A673 (cell line): ENCODE results near the gene GRIK4.

Experiments used
- EZH2 ChIP-seq: fragments of 200-600 bp; sonication (generic); IDR thresholded peaks from 2 replicates; pipeline ENCODE4 v1.6.1; 2017; ENCODE audit warnings: borderline replicate concordance, low read depth, mild to moderate bottlenecking, mixed read lengths, antibody characterized with exemption, low read length; ENCODE audit not compliant: poor library complexity, severe bottlenecking
- TF ChIP-seq, protein P1 (sequence below): fragments of 300-800, 200-600 bp; sonication (generic); conservative IDR thresholded peaks from 2 replicates; pipeline ENCODE4 v1.5.1; 2017; ENCODE audit warnings: low read depth, mild to moderate bottlenecking, antibody characterized with exemption, low read length, moderate library complexity, mixed read lengths

DNA sequence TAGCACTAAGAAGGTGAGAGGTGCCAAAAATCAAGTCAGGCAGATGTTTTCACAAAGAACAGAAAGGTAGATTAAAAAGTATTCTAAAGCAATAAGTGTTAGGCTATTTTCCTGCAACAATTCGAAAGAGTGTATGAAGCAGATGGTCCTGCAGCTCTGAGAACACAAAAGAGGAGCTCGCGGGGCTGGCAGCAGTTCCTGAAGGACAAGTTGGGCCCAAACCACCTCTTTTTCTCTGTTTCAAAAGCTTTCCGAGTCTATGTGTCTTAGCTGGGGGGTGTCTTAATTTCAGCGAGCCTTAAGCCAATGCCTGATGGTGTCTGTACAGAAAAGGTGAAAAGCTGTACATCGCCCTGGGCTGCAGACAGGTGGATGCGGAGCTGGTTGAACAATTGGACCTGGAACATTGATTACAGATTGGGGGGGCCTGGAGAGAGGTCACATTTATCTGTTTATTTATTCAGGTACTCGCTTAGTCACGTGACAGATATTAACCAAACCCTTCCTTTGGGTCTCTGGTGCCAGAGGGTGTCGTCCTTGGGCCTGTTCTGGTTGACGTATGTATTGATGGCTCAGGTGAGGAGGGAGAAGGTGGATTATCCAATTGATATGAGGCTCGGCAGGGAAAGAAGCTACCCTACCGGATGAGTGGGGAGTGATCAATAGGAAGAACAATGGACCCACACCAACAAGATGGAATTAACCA, 24.7 kb downstream of the GRIK4 start:
- TF ChIP-seq, protein P1, sequence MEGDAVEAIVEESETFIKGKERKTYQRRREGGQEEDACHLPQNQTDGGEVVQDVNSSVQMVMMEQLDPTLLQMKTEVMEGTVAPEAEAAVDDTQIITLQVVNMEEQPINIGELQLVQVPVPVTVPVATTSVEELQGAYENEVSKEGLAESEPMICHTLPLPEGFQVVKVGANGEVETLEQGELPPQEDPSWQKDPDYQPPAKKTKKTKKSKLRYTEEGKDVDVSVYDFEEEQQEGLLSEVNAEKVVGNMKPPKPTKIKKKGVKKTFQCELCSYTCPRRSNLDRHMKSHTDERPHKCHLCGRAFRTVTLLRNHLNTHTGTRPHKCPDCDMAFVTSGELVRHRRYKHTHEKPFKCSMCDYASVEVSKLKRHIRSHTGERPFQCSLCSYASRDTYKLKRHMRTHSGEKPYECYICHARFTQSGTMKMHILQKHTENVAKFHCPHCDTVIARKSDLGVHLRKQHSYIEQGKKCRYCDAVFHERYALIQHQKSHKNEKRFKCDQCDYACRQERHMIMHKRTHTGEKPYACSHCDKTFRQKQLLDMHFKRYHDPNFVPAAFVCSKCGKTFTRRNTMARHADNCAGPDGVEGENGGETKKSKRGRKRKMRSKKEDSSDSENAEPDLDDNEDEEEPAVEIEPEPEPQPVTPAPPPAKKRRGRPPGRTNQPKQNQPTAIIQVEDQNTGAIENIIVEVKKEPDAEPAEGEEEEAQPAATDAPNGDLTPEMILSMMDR: no peak
- no peak for TF ChIP-seq EZH2
